MM.1S (cell line): ENCODE data around the gene GOLGA2.

Source experiments
- EZH2 ChIP-seq: fragments of 300-600 bp; sonication (generic); optimal IDR thresholded peaks from 2 replicates; pipeline ENCODE3; 2017; ENCODE audit warnings: low read depth, mild to moderate bottlenecking, antibody characterized with exemption, low read length, mixed read lengths
- TF ChIP-seq, protein P1 (sequence below): fragments of 300-600 bp; sonication (generic); IDR thresholded peaks from 2 replicates; pipeline ENCODE4 v1.5.1; 2016; ENCODE audit warnings: antibody characterized with exemption, low read length, mixed read lengths

DNA sequence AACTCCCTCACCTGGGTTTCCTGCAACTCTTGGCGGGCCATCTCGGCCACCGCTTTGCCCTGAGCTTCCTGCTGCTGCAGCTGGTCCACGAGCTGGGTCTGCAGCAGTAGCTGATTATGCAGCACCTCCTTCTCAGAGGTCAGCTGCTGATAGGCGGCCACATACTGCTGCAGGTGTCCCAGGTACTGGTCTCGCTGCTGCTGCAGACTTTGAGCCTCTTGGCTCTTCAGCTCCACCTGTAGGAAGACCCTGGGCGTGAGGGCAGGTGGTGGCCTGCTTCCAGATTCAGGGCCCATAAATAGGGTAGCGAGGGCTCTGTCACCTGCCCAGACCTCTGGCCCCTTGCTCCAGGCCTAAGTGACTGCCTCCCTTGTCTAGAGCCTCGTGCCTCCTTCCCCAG, 16.7 kb downstream of the GOLGA2 start:
- TF ChIP-seq, protein P1, sequence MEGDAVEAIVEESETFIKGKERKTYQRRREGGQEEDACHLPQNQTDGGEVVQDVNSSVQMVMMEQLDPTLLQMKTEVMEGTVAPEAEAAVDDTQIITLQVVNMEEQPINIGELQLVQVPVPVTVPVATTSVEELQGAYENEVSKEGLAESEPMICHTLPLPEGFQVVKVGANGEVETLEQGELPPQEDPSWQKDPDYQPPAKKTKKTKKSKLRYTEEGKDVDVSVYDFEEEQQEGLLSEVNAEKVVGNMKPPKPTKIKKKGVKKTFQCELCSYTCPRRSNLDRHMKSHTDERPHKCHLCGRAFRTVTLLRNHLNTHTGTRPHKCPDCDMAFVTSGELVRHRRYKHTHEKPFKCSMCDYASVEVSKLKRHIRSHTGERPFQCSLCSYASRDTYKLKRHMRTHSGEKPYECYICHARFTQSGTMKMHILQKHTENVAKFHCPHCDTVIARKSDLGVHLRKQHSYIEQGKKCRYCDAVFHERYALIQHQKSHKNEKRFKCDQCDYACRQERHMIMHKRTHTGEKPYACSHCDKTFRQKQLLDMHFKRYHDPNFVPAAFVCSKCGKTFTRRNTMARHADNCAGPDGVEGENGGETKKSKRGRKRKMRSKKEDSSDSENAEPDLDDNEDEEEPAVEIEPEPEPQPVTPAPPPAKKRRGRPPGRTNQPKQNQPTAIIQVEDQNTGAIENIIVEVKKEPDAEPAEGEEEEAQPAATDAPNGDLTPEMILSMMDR = no peak
- TF ChIP-seq EZH2 = no peak
